Stimulated activated CD4-positive, alpha-beta T cell treated with anti-CD3 and anti-CD28 coated beads, Interleukin-15, amount 100 ng/mL, for 24 hours (primary cell): ENCODE measurements around the gene KRT32.
"Not testable (repeated sequence)": the region's sequence is repeated elsewhere in the genome, so short reads cannot be mapped to it uniquely, and the experiment has no call there.

Experiments used
- DNase-seq: peaks from one replicate; pipeline ENCODE4 v3.0.0-alpha.2; 2020

Gene KRT32

DNA sequence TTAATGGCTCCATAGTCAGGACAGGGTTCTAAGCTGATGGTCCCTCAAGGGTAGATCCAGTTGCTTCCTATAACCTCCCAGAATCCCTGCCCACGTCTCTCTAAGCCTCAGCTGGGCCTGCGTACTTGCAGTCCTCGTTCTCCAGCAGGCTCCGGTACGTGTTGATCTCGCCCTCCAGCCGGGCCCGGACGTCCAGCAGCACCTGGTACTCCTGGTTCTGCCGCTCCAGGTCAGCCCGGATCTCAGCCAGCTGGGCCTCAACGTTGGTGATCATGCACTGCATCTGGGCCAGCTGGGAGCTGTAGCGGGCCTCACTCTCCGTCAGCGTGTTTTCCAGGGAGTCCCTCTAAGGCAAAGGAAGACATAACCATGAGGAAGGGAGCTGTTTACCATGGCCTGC, 4.5 kb downstream of the KRT32 start:
- no peak for DNase-seq

DNA sequence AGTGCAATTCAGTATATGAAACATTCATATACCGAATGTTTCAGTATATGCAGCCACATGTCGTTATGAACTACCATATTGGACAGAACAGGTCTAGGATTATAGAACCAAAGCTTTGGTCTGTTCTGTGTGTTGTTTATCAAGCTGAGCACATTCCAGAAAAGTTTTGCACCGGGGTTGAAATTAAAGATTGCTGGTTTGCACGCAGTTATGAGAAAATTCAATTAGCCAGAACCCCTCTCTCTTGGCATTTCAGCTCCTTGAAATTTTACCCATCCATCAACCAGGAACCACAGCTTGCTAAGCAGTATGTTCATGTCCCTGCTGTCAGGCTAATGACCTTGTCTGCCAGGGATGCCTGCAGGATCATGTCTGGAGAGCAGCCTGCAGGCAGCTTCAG, 9.5 kb downstream of the KRT32 start:
- DNase-seq: no peak

DNA sequence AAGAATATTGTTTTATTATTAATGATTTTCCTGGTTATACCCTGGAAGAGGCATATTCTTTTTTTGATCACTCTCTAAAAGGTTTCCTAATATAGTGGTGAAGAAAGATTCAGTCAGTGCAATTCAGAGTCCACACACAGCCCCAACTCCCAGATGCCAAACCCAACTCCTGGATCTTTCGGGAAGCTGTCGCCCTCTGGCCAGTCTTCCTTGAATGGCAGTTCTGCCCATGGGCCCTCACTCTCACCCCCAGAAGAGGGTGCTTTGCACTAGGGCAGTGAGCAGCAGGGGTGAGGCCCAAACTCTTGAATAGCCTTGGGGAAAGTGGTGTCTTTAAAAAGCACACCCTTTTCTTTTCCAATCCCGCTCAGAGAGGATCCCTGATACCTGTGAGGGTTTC, 11.0 kb downstream of the KRT32 start:
- DNase-seq: no peak

DNA sequence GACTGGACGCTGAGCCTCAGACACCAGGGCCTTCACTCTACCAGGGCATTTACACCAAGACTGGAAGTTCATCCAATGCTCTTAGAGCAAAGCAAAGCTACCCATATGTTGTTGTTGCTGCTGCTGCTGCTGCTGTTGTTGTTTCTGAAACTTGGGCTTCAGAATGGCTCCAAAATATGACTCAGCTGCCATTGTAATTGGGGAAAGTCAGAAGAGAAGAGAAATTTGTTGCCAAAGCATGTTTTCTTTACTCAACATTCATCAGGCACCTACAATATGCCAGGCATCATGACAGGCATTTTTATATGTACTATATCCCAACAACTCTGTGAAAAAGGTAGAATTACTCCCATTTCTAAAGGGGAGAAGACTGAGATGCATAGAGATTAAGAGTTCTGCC, 11.9 kb downstream of the KRT32 start:
- DNase-seq: no peak

DNA sequence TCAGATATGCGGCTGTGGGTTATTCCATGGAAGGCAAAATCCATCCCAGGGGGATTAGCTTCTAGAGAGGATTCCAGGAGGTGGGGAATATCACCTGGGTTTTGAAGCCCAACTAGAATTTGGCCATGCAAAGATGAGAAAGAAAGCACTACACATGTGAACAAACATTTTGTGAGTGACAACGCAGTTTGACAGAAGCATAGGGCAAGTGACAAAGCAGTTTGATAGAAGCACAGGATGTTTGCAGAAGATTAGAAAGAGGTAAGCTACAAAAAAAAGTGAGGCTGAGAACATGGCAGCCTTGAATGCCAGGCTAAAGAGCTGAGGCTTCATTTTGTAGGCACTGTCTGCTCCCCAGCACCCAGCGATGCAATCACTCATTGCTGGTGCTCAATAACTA, 14.1 kb downstream of the KRT32 start:
- no peak for DNase-seq

DNA sequence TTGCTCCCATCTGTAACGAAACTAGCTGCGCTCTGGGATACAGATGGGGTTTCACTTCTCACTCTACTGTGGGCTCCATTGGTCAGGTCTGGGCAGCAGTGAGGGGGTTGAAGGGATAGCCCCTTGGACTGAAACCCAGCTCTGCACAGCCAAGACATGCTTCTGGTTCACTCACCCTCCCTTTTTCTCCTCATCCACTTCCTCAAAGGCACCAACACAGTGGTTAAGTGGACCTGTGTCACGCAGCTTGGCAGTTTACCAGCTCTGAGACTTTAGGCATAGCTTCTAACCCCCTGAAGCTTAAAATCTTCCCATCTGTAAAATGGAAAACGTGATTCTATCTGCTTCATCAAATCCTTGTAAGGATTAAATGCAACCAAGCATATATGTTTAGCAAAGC, 14.9 kb downstream of the KRT32 start:
- no peak for DNase-seq

DNA sequence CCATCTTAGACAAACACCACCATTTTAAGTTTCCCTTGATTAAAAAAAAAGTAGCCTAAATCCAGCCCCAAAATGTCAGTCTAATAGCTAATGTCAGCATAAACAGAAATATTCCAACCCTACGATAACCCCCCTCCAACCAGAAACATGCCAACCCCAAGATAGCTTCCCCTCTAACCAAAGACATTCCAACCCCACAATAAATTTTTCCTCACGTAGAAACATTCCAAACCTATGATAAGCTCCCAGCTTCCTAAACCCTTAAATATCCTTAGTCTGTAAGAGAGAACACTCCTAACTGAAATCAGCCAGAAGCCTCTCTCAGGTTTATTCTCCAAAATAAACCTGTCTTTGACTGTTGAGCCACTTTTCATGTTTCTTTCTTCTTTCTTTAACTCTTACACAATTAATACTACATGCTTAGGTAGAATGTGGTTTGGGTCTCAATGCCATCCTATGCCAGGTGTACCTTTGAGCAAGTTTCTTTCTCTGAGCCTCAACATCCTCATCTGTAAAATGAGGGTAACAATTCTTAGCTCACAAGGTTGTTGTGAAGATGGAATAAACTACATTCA, 15.9 kb downstream of the KRT32 start:
- DNase-seq: no peak

DNA sequence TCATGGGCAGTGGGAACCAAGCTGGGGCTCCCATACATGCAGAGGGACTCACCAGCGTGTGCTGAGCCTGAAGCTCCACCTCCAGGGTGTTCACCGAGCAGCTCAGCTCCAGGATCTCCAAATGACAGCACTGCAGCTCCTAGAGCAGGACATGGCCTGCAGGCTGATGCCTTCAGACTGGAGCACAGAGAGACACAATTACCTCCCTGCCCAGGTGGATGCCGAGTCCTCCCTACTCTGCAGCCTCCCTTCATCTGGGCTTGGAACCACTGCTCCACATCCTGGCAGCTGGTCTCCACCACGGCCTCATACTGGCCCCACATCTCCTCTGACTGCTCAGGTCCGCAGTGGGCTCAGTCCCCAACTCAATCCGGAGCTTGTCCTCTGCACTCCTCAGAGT, 18.2 kb downstream of the KRT32 start:
- no peak for DNase-seq

DNA sequence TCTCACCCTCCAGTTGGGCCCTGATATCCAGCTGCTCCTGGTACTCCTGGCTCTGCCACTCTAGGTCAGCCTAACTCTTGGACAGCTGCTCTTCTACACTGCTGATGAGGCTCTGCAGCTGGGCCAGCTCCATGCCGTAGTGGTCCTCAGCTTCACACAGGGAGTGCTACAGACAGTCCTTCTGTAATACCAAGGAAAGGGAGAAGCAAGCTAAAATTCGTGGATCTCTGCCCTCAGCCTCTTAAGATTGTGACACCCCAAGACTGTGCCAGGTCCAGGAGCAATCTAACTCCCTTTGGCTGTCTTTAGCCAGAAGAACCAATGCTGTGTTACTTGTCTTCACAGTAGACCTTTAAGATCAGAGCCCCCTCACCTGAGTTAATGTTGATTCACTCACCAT, 18.7 kb downstream of the KRT32 start:
- DNase-seq: no peak

DNA sequence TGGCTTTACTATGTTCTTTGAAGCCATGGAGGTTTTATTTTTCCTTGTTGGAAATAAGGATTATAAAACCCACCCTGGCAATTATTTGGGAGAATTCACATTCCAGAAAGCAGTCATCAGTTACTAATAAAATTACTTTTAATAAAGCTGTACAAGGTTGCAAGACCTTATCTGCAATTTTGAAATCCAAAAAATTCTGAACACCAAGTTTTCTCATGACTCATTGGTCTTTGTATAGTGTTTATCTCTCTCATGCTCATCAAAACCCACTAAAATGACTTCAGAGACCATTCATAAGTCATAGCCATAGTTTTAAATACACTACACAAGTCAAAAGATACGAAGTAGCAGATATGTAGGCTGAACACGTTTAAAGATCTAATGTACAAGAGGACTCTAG, 20.4 kb downstream of the KRT32 start:
- no peak for DNase-seq

DNA sequence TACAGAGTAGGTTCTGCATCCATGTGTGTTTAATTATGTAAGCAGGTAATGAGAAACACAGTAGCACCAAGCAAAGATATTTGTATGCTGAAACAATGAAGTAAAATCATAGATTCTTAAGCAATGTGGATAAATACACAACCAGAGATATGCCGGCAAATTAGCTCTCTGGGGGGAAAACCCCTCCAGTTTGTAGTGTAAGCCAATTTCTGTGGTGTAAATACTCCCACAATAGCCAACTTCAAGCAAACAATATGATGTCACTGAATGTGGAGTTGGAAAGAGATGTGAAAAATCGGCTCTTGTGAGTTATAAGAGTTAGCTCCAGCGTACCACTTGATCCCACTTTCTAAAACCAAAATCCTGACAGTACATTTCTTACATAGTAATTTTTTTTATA, 22.5 kb downstream of the KRT32 start:
- DNase-seq: no peak

DNA sequence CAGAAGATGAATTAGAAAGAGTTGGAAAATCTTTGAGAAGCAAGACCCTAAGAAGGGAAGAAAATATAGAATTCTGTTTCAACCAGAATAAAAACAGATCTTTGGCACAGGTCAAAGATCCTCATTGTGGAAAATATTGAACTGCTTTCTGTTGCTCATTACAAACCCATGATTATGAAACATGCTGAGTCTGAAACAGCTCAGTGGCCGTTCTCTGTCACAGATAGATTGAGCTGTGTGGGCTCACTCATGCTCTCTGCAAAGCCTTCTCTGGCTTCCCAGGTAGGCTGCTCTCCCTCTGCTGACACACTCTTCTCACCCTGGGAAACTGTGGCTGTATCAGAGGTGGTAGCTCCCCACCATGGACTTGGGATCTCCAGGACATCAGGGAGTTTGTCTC, 23.0 kb downstream of the KRT32 start:
- no peak for DNase-seq

DNA sequence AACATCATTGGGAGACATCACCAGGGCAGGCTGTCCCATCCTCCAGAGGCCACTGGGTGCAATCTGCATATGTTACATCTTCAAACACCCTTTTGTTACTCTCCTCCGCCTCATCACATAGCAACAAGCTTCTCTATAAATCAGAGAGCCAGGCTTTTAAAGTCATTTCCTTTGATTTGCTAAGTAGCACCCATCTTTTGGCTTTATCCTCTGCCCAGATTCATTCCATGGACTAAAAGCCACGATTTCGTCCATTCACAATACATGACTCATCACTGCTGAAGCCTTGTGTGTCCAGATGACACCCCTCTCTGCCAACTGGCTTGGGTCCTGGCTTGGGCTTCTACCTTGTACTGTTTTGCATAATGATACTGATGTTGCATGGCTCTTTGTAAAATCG, 24.4 kb downstream of the KRT32 start:
- DNase-seq: no peak

DNA sequence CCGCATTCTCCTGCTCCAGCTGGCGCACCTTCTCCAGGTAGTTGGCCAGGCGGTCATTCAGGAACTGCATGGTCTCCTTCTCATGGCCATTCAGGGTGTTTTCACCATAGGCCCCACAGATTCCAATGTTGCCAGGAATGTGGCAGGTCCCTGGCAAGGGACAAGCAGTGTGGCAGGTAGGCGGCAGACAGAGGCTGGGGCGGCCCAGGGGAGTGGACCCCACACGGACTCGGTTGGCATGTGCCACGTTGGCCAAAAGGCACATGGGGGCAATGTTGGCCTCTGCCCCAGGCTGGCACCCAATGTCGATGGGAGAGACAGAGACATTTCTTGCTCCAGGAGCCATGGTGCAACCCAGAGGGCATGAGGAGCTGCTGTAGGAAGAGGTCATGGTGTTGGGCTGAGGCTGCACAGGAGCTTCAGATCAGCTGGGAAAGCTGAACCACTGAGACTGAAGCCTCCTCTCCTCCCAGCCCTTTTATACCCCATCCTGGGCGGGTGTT, 26.6 kb downstream of the KRT32 start, which contains the start of gene KRT38:
Gene KRT38, minus strand, starts transcription at position 453 of the 503 bp plus-strand sequence. Its CDS starts 62 bp downstream, at position 391.
- DNase-seq: no peak

DNA sequence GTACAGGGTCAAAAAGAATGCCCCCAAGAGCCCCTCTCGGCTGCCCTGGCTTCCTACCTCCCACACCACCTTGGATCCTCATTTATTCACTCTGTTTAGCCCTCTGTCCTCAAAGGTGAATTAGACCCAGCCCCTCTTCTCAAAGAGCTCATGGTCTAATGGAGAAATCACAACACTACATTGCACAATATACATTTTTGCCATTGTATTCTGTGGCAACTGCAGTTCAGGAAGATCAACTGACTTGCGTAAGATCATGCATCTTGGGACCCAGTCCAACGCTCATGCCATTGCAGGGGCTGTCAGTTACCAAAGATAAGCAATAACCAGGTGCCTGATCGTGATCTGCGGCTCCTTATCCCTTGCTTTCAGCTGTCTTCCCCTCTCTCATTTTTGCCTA, 27.8 kb downstream of the KRT32 start:
- DNase-seq: no peak

DNA sequence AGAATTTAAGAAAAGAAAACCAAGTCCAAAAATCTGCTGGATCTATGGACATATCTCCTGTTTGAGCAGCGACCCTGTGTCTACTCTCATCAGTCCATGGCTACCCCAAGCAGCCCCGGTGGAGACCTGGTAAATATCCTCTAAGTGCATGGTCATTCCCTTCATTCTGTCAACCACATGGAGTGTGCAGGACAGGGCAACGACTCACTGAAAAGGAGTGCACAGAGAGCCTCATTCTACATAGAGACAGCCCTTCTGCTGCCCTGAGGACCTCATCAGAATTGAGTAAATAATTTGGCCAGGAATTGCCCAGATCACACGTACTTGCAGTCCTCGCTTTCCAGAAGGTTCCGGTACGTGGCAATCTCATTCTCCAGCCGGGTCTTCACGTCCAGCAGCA, 29.4 kb downstream of the KRT32 start:
- DNase-seq: no peak

DNA sequence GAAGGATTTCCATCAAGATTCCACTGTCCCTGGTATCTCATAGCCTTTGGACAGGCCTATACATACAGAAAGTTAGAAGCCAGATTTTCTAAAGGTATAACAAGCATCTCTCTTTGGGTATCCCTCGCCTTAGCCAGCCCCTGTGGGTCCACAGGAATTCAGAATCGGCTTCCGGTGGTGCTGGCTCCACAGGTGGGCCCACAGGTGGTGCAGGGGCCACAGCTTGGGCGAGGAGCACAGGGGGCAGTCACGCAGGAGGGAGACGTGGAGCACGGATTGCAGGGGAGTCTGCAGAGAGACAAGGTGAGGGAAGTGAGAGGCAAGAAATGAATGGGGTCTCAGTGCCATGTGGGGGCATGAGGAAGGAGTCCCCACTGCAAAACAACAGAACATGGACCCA, 29.9 kb downstream of the KRT32 start:
- DNase-seq: no peak

DNA sequence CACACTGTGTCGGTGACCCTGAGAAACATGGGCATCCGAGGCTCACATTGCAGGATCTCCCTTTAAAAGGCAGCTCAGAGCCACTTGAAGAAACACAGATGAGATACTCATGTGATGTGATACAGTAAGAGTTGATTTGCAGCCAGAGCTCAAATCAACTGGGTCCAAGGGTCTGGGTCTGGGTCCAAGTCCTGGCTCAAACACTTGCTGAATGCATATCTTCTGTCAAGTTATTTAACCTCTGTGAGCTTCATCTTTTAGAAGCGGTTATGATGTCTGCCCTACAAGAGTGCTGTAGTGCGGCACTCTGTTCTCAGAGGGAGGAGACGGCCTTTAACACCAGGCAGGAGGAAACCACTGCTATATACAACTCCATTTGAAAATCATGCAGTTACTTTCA, 32.8 kb downstream of the KRT32 start:
- DNase-seq: no peak

DNA sequence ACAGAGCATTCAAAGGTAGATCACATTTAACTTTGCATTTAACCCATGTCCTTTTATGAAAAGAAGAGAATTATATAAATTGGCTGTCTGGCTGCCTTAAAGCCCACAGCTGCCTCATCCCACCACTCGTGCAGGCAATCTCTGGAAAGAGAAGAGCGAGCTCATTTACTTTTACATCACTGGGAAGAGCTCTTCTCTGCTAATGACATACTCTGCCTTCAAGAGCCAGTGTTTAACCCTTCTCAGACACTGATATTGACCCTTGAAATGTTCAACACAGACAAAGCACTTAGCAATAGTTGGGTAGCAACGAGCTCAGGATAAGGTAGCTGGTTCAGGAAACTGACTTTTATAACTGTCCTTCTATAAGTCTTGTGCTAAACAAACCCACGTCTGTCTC, 33.2 kb downstream of the KRT32 start:
- no peak for DNase-seq

DNA sequence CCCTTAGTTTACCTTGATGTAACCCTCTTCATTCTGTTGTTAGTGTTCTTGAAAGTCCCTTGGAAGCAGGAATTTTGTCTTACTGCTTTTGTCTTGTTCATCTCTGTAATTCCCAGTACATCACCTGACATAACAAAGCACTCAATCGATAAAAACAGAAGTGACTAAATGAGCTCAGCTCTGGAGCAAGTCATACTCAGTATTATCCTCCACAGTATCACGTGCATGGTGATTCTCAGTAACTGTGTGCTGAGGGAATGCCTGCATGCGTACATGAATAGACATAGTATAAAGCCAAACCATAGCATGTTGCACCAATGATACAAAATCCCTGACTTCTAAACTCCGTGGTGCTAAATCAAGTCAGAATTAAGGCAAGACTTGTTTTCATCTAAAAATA, 33.6 kb downstream of the KRT32 start:
- DNase-seq: no peak

DNA sequence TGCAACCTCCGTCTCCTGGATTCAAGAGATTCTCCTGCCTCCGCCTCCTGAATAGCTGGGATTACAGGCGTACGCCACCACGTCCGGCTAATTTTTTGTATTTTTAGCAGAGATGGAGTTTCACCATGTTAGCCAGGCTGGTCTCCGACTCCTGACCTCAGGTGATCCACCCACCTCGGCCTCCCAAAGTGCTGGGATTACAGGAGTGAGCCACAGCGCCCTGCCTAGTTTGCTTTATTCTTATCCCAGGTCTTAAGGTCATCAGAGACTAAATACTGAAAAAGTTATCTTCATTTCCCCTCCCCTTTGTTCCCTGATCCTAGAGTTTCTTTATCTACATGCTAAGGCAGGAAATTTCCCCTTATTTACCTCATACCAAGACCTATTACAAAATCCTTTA, 36.8 kb downstream of the KRT32 start:
- DNase-seq: not testable (repeated sequence)

DNA sequence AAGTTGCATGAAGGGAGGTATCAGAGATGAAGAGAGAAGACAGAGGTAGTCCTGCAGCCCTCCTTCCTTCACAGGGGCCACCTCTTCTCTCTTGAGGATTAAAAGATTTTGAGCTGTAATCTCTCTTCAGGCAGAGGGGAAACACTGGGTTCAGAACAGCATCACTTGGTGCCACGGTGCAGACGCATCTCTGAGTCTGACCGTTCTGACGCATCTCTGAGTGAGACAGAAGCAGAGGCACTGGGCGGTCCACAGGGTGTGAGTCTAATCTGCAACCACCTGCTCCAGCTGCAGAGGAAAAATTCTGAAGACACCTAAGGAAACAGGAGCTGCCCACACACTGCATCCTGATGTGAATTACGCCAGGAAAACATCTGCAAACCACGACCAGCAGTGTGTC, 37.5 kb downstream of the KRT32 start:
- no peak for DNase-seq

DNA sequence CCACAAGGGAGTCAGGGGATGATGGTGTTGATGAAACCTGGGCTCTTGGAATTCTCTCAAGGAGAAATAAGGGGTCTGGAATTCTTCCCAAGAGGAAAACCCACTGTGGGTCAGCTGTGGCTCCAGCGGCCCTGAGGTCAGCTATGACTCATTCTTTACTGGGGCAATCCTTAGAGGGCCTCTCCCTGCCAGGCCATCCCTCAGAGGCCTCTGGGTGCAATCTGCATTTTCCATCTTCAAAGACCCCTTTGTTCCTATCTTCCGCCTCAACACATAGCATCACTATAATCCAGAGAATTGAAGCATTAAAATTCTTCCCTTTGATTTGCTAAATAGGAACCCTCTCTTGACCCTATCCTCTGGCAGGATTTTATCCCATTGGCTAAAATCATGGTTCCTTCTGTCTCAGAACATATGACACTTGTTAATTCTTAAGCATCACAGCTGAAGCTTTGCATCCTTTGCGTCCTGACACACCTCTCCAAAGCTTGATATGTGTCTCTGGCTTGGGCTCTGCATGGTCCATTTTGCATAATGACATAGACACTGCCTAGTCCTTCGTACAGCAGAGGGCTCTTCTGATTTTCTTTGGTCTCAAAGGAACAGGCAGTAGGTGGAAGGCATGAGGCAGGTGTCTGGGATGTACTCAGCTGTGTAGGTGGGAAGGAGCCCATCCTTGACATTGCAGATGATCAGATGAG, 38.4 kb downstream of the KRT32 start:
- no peak for DNase-seq

DNA sequence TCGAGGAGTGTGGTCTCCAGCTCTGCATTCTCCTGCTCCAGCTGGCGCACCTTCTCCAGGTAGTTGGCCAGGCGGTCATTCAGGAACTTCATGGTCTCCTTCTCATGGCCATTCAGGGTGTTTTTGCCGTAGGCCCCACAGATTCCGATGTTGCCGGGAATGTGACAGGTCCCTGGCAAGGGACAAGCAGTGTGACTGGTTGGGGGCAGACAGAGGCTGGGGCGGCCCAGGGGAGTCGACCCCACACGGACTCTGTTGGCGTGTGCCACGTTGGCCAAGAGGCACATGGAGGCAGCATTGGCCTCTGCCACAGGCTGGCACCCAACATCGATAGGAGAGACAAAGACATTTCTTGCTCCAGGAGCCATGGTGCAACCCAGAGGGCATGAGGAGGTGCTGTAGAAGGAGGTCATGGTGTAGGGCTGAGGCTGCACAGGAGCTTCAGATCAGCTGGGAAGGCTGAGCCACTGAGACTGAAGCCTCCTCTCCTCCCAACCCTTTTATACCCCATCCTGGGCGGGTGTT, 43.0 kb downstream of the KRT32 start, which contains the start of gene KRT37:
Gene KRT37, minus strand, starts transcription at position 475 of the 525 bp plus-strand sequence. Its CDS starts 62 bp downstream, at position 413.
- DNase-seq: no peak

DNA sequence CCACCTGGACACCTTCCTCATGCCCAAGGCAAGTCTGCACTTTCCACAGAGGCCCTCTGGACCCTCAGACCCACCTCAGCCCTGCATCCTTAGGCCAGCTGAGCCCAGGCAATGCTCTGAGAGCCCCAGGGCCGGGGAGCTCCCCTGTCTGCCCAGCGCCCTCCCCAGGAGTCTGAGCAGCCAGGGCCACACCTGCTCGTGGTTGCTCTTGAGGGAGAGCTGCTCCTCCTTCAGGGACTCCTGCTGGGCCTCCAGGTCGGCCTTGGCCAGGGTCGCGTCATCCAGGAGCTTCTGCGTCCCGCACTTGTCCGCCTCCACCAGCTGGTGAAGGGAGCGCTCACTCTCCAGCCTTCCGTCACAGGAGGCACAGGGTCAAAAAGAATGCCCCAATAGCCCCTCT, 44.6 kb downstream of the KRT32 start:
- DNase-seq: not testable (repeated sequence)
